HepG2 (cell line): ENCODE results near the gene ZBED5. TPM values are rescaled to one million over a fixed set of nuclear protein-coding genes. Genes with fewer than 3 reads are reported as not detected.

Source experiments
- CC2D1A ChIP-seq: sonication (generic); formaldehyde crosslinking; IDR thresholded peaks from 2 replicates; pipeline ENCODE4 v1.8.1; 2023; ENCODE audit warnings: mild to moderate bottlenecking, missing genetic modification reagents
- DR1 ChIP-seq: sonication (generic); formaldehyde crosslinking; IDR thresholded peaks from 2 replicates; pipeline ENCODE4 v1.8.0; 2021; ENCODE audit warnings: mild to moderate bottlenecking, missing genetic modification reagents, inconsistent platforms
- EEA1 ChIP-seq: sonication (generic); formaldehyde crosslinking; IDR thresholded peaks from 2 replicates; pipeline ENCODE4 v1.5.1; 2020; ENCODE audit warnings: mild to moderate bottlenecking, missing genetic modification reagents, borderline replicate concordance
- GLI4 ChIP-seq: sonication (generic); formaldehyde crosslinking; IDR thresholded peaks from 2 replicates; pipeline ENCODE4 v1.5.1; 2020; ENCODE audit warnings: missing genetic modification reagents, mild to moderate bottlenecking, moderate library complexity, borderline replicate concordance
- HMG20A ChIP-seq: IDR thresholded peaks from 2 replicates; pipeline ENCODE4 v1.6.1; 2016; ENCODE audit warnings: borderline replicate concordance
- SETDB1 ChIP-seq: sonication (generic); formaldehyde crosslinking; IDR thresholded peaks from 2 replicates; pipeline ENCODE4 v1.5.1; 2020; ENCODE audit warnings: missing genetic modification reagents, mild to moderate bottlenecking, borderline replicate concordance
- ZIK1 ChIP-seq: sonication (generic); formaldehyde crosslinking; IDR thresholded peaks from 2 replicates; pipeline ENCODE4 v1.5.0; 2020; ENCODE audit warnings: mild to moderate bottlenecking, low read depth, missing genetic modification reagents, borderline replicate concordance
- ZNF24 ChIP-seq: fragments of 450-650 bp; IDR thresholded peaks from 2 replicates; pipeline ENCODE4 v1.6.1; 2017; ENCODE audit warnings: antibody characterized with exemption, mild to moderate bottlenecking
- ZNF350 ChIP-seq: sonication (generic); formaldehyde crosslinking; IDR thresholded peaks from 2 replicates; pipeline ENCODE4 v1.4.0; 2020; ENCODE audit warnings: mild to moderate bottlenecking, low read depth, missing genetic modification reagents, borderline replicate concordance
- ZNF777 ChIP-seq: sonication (generic); formaldehyde crosslinking; IDR thresholded peaks from 2 replicates; pipeline ENCODE4 v1.4.0; 2020; ENCODE audit warnings: missing genetic modification reagents
- ZNF839 ChIP-seq: sonication (generic); formaldehyde crosslinking; IDR thresholded peaks from 2 replicates; pipeline ENCODE4 v1.4.0; 2020; ENCODE audit warnings: missing genetic modification reagents, mild to moderate bottlenecking, borderline replicate concordance
- ZNF891 ChIP-seq: sonication (generic); formaldehyde crosslinking; IDR thresholded peaks from 2 replicates; pipeline ENCODE4 v1.5.0; 2020; ENCODE audit warnings: mild to moderate bottlenecking, missing genetic modification reagents
- polyA plus RNA-seq, 8 experiments: library from polyadenylated mRNA; depleted of rRNA in 3 of 8; stranded (reverse) in 7 of 8; unstranded in 1 of 8; fragments of >200 nt; fragmentation: Illumina TruSeq in 4 of 8; extraction: Trizol in 4 of 8; gene quantifications; 2 replicates each; pipeline versions ENCODE4 v1.2.1 to v1.2.3, GENCODE V29; 2011 to 2016; ENCODE audit warnings: low read depth in 4 of 8, missing spikeins in 1 of 8, mixed read lengths in 1 of 8; ENCODE audit not compliant: insufficient read depth in 1 of 8
- total RNA-seq, 5 experiments: library from RNA; depleted of rRNA; stranded (reverse); fragments of >200 nt; fragmentation: Illumina TruSeq; extraction: Trizol; gene quantifications; 2 replicates each; pipeline ENCODE4 v1.2.3, GENCODE V29; 2016; ENCODE audit warnings: low read depth in 1 of 5
- TF ChIP-seq, protein P1 (sequence below): sonication (generic); formaldehyde crosslinking; IDR thresholded peaks from 2 replicates; pipeline ENCODE4 v1.4.0; 2020; ENCODE audit warnings: missing genetic modification reagents, borderline replicate concordance
- TF ChIP-seq, protein P2 (sequence below): sonication (generic); formaldehyde crosslinking; IDR thresholded peaks from 2 replicates; pipeline ENCODE4 v1.4.0; 2020; ENCODE audit warnings: missing genetic modification reagents
- TF ChIP-seq, protein P3 (sequence below): sonication (generic); formaldehyde crosslinking; IDR thresholded peaks from 2 replicates; pipeline ENCODE4 v1.5.0; 2020; ENCODE audit warnings: missing genetic modification reagents, mild to moderate bottlenecking, borderline replicate concordance
- TF ChIP-seq, protein P4 (sequence below): sonication (generic); formaldehyde crosslinking; IDR thresholded peaks from 2 replicates; pipeline ENCODE4 v1.8.0; 2022; ENCODE audit warnings: mild to moderate bottlenecking, missing genetic modification reagents, borderline replicate concordance
- TF ChIP-seq, protein P5 (sequence below): sonication (generic); formaldehyde crosslinking; IDR thresholded peaks from 2 replicates; pipeline ENCODE4 v1.4.0; 2020; ENCODE audit warnings: mild to moderate bottlenecking, low read depth, missing genetic modification reagents

The ZBED5 gene
- total and polyA plus RNA-seq, 2 of the 13 experiments (the other 11 are each of a cell fraction or from before 2014, with no cell fraction given), result 18.2 to 38.6 TPM

DNA sequence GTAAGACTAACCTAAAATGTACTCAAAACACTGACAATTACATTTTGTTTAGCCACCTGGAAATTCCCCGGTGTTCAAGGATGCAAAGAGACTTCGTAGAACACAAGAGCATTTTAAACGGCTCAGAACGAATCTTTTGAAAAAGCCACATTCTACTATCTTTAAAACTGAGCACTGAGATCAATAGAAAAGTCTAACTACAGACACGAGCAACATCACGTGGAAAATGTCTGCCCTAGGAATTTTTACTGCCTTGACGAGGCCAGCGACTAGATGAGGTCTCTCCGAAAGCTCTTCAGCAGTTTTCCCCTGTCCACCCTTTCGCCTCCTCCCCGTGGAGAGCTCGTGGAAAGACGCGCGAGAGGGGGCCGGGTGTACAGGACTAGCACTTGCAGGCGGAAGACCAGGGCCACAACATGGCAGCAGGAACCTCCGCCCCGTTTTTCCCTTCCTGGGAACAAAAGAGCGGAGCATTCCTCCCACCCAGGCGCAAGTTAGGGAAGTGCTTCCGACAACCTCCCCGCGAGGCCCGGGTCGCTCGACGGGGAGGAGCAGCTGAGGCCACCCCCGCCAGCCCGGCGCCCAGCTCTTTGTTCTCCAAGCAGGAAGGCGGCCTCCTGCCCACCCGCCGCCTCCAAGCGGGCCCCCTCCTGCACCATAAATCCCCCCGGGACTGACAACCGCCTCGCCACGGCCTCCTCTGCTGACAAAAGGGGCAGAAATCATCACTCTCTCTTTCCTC, 50.2 kb downstream of the ZBED5 start (continued):
- TF ChIP-seq, protein P1, sequence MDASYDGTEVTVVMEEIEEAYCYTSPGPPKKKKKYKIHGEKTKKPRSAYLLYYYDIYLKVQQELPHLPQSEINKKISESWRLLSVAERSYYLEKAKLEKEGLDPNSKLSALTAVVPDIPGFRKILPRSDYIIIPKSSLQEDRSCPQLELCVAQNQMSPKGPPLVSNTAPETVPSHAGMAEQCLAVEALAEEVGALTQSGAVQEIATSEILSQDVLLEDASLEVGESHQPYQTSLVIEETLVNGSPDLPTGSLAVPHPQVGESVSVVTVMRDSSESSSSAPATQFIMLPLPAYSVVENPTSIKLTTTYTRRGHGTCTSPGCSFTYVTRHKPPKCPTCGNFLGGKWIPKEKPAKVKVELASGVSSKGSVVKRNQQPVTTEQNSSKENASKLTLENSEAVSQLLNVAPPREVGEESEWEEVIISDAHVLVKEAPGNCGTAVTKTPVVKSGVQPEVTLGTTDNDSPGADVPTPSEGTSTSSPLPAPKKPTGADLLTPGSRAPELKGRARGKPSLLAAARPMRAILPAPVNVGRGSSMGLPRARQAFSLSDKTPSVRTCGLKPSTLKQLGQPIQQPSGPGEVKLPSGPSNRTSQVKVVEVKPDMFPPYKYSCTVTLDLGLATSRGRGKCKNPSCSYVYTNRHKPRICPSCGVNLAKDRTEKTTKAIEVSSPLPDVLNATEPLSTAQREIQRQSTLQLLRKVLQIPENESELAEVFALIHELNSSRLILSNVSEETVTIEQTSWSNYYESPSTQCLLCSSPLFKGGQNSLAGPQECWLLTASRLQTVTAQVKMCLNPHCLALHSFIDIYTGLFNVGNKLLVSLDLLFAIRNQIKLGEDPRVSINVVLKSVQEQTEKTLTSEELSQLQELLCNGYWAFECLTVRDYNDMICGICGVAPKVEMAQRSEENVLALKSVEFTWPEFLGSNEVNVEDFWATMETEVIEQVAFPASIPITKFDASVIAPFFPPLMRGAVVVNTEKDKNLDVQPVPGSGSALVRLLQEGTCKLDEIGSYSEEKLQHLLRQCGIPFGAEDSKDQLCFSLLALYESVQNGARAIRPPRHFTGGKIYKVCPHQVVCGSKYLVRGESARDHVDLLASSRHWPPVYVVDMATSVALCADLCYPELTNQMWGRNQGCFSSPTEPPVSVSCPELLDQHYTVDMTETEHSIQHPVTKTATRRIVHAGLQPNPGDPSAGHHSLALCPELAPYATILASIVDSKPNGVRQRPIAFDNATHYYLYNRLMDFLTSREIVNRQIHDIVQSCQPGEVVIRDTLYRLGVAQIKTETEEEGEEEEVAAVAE (CRISPR knock-in tag), result no peak
- TF ChIP-seq ZNF24 (no peak), GLI4 (CRISPR knock-in tag) (no peak), ZNF777 (CRISPR knock-in tag) (peak; percentile 59; the same call in 1 of the 2 replicates), SETDB1 (no peak), ZNF350 (no peak), ZNF891 (CRISPR knock-in tag) (no peak), DR1 (CRISPR knock-in tag) (no peak), EEA1 (CRISPR knock-in tag) (no peak), CC2D1A (CRISPR knock-in tag) (no peak), ZIK1 (no peak), ZNF839 (CRISPR knock-in tag) (no peak), HMG20A (CRISPR knock-in tag) (no peak)
- TF ChIP-seq, protein P2, sequence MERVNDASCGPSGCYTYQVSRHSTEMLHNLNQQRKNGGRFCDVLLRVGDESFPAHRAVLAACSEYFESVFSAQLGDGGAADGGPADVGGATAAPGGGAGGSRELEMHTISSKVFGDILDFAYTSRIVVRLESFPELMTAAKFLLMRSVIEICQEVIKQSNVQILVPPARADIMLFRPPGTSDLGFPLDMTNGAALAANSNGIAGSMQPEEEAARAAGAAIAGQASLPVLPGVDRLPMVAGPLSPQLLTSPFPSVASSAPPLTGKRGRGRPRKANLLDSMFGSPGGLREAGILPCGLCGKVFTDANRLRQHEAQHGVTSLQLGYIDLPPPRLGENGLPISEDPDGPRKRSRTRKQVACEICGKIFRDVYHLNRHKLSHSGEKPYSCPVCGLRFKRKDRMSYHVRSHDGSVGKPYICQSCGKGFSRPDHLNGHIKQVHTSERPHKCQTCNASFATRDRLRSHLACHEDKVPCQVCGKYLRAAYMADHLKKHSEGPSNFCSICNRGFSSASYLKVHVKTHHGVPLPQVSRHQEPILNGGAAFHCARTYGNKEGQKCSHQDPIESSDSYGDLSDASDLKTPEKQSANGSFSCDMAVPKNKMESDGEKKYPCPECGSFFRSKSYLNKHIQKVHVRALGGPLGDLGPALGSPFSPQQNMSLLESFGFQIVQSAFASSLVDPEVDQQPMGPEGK (CRISPR knock-in tag), result peak; percentile 47; the same call in 1 of the 2 replicates
- TF ChIP-seq, protein P3, sequence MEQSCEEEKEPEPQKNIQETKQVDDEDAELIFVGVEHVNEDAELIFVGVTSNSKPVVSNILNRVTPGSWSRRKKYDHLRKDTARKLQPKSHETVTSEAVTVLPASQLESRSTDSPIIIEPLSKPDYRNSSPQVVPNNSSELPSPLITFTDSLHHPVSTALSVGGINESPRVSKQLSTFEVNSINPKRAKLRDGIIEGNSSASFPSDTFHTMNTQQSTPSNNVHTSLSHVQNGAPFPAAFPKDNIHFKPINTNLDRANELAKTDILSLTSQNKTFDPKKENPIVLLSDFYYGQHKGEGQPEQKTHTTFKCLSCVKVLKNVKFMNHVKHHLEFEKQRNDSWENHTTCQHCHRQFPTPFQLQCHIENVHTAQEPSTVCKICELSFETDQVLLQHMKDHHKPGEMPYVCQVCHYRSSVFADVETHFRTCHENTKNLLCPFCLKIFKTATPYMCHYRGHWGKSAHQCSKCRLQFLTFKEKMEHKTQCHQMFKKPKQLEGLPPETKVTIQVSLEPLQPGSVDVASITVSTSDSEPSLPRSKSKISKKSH (CRISPR knock-in tag), result no peak
- TF ChIP-seq, protein P4, sequence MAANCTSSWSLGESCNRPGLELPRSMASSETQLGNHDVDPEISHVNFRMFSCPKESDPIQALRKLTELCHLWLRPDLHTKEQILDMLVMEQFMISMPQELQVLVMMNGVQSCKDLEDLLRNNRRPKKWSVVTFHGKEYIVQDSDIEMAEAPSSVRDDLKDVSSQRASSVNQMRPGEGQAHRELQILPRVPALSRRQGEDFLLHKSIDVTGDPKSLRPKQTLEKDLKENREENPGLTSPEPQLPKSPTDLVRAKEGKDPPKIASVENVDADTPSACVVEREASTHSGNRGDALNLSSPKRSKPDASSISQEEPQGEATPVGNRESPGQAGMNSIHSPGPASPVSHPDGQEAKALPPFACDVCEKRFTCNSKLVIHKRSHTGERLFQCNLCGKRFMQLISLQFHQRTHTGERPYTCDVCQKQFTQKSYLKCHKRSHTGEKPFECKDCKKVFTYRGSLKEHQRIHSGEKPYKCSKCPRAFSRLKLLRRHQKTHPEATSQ (CRISPR knock-in tag), result no peak
- TF ChIP-seq, protein P5, sequence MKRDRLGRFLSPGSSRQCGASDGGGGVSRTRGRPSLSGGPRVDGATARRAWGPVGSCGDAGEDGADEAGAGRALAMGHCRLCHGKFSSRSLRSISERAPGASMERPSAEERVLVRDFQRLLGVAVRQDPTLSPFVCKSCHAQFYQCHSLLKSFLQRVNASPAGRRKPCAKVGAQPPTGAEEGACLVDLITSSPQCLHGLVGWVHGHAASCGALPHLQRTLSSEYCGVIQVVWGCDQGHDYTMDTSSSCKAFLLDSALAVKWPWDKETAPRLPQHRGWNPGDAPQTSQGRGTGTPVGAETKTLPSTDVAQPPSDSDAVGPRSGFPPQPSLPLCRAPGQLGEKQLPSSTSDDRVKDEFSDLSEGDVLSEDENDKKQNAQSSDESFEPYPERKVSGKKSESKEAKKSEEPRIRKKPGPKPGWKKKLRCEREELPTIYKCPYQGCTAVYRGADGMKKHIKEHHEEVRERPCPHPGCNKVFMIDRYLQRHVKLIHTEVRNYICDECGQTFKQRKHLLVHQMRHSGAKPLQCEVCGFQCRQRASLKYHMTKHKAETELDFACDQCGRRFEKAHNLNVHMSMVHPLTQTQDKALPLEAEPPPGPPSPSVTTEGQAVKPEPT (CRISPR knock-in tag), result no peak
